NCI-H187 (cell line): ENCODE data around the gene SLC16A4.
A peak's percentile ranks its signal among the peaks of the same experiment; 100 is the strongest.
"Not testable (repeated sequence)": the region's sequence is repeated elsewhere in the genome, so short reads cannot be mapped to it uniquely, and the experiment has no call there.

ENCODE experiments used
- DNase-seq, 2 experiments: peaks; one replicate each; lab custom pipeline; 2025; lab: John Stamatoyannopoulos, UW

The SLC16A4 gene

GRCh38 chr1:110390692-110391245 is at the start of gene SLC16A4:
Gene SLC16A4 (minus strand): TSS chr1:110391026. CDS start chr1:110389323, 1,703 bp downstream.
- no peak for DNase-seq

- DNase-seq = not testable (repeated sequence)
Observed at GRCh38 chr1:110439873-110440272, 49.0 kb upstream of the SLC16A4 start.

GRCh38 chr1:110438893-110439292 is 48.1 kb upstream of the SLC16A4 start:
- no peak for DNase-seq

GRCh38 chr1:110437645-110438299 is 46.9 kb upstream of the SLC16A4 start:
- DNase-seq = not testable (repeated sequence)

GRCh38 chr1:110436635-110437034 is 45.8 kb upstream of the SLC16A4 start:
- no peak for DNase-seq

- DNase-seq = no peak
Observed at GRCh38 chr1:110434946-110435345, 44.1 kb upstream of the SLC16A4 start.

GRCh38 chr1:110433803-110434202 is 43.0 kb upstream of the SLC16A4 start:
- DNase-seq = no peak

GRCh38 chr1:110433213-110433612 is 42.4 kb upstream of the SLC16A4 start:
- DNase-seq = no peak

GRCh38 chr1:110430901-110431300 is 40.1 kb upstream of the SLC16A4 start:
- DNase-seq = no peak

GRCh38 chr1:110430366-110430765 is 39.5 kb upstream of the SLC16A4 start:
- DNase-seq = no peak

GRCh38 chr1:110428946-110429345 is 38.1 kb upstream of the SLC16A4 start:
- no peak for DNase-seq

GRCh38 chr1:110426854-110427253 is 36.0 kb upstream of the SLC16A4 start:
- no peak for DNase-seq

GRCh38 chr1:110425612-110426152 is 34.9 kb upstream of the SLC16A4 start:
- no peak for DNase-seq

GRCh38 chr1:110424699-110425611 is 34.1 kb upstream of the SLC16A4 start:
- DNase-seq = no peak

- DNase-seq = no peak
Observed at GRCh38 chr1:110420874-110421793, 30.3 kb upstream of the SLC16A4 start.

- DNase-seq = no peak
Observed at GRCh38 chr1:110420023-110420662, 29.3 kb upstream of the SLC16A4 start.

GRCh38 chr1:110418729-110419128 is 27.9 kb upstream of the SLC16A4 start:
- no peak for DNase-seq

GRCh38 chr1:110413045-110413444 is 22.2 kb upstream of the SLC16A4 start:
- DNase-seq = not testable (repeated sequence)

GRCh38 chr1:110412576-110412975 is 21.8 kb upstream of the SLC16A4 start:
- DNase-seq = peak in 1 of 2 experiments; percentile 33

- no peak for DNase-seq
Observed at GRCh38 chr1:110411173-110411735, 20.4 kb upstream of the SLC16A4 start.

- no peak for DNase-seq
Observed at GRCh38 chr1:110409316-110409715, 18.5 kb upstream of the SLC16A4 start.
